Neural cell (in vitro differentiated cells): ENCODE measurements around the gene NLGN4Y.

Source experiments
- EP300 ChIP-seq: fragments of 450-650 bp; conservative IDR thresholded peaks from 2 replicates; pipeline ENCODE4 v1.6.1; 2014; ENCODE audit warnings: antibody characterized with exemption, mild to moderate bottlenecking, moderate library complexity; ENCODE audit not compliant: poor library complexity, severe bottlenecking
- EZH2 ChIP-seq: fragments of 200-600, 300-800 bp; shearing (Covaris generic), sonication (generic); IDR thresholded peaks from 2 replicates; pipeline ENCODE4 v1.6.1; 2014; ENCODE audit warnings: antibody characterized with exemption, low read length, borderline replicate concordance, mild to moderate bottlenecking; ENCODE audit not compliant: insufficient read depth, poor library complexity, severe bottlenecking
- POLR2AphosphoS5 ChIP-seq: IDR thresholded peaks from 2 replicates; pipeline ENCODE4 v1.6.1; 2012
- RAD21 ChIP-seq: fragments of 450-650 bp; conservative IDR thresholded peaks from 2 replicates; pipeline ENCODE4 v1.6.1; 2014; ENCODE audit warnings: antibody characterized with exemption, mild to moderate bottlenecking, moderate library complexity
- SMC3 ChIP-seq: fragments of 450-650 bp; conservative IDR thresholded peaks from 2 replicates; pipeline ENCODE4 v1.6.1; 2014; ENCODE audit warnings: antibody characterized with exemption, mild to moderate bottlenecking, moderate library complexity; ENCODE audit not compliant: poor library complexity
- TAF1 ChIP-seq: IDR thresholded peaks from 2 replicates; pipeline ENCODE4 v1.6.1; 2012; ENCODE audit warnings: low read depth
- TF ChIP-seq, protein P1 (sequence below): fragments of 450-650 bp; IDR thresholded peaks from 2 replicates; pipeline ENCODE4 v1.5.1; 2014; ENCODE audit warnings: antibody characterized with exemption, mild to moderate bottlenecking, moderate library complexity; ENCODE audit not compliant: poor library complexity, severe bottlenecking
- TF ChIP-seq, protein P2 (sequence below): IDR thresholded peaks from 2 replicates; pipeline ENCODE4 v1.6.1; 2012; ENCODE audit warnings: borderline replicate concordance

DNA sequence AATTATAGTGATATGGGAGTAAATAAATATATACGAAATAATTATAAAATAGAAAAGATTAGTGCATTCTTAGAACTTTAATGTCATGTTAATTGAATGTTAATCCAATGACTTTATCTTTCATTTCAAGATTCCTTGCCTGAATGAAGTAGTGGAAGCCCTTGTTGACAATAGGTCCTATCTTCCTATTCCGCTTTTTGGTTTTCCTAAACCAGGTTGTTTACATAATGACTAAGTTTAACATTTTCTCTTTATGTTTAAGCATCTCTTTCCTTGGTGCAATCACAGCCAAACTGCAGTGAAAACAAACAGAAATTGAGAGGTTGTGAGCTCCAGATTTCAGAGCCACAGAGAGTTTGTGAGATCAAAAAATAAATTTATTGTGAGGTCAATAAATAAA, 109.4 kb downstream of the NLGN4Y start:
- TF ChIP-seq POLR2AphosphoS5 (no peak), EZH2 (no peak), RAD21 (no peak), SMC3 (no peak), EP300 (no peak), TAF1 (no peak)
- TF ChIP-seq, protein P1, sequence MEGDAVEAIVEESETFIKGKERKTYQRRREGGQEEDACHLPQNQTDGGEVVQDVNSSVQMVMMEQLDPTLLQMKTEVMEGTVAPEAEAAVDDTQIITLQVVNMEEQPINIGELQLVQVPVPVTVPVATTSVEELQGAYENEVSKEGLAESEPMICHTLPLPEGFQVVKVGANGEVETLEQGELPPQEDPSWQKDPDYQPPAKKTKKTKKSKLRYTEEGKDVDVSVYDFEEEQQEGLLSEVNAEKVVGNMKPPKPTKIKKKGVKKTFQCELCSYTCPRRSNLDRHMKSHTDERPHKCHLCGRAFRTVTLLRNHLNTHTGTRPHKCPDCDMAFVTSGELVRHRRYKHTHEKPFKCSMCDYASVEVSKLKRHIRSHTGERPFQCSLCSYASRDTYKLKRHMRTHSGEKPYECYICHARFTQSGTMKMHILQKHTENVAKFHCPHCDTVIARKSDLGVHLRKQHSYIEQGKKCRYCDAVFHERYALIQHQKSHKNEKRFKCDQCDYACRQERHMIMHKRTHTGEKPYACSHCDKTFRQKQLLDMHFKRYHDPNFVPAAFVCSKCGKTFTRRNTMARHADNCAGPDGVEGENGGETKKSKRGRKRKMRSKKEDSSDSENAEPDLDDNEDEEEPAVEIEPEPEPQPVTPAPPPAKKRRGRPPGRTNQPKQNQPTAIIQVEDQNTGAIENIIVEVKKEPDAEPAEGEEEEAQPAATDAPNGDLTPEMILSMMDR, result no peak
- TF ChIP-seq, protein P2, sequence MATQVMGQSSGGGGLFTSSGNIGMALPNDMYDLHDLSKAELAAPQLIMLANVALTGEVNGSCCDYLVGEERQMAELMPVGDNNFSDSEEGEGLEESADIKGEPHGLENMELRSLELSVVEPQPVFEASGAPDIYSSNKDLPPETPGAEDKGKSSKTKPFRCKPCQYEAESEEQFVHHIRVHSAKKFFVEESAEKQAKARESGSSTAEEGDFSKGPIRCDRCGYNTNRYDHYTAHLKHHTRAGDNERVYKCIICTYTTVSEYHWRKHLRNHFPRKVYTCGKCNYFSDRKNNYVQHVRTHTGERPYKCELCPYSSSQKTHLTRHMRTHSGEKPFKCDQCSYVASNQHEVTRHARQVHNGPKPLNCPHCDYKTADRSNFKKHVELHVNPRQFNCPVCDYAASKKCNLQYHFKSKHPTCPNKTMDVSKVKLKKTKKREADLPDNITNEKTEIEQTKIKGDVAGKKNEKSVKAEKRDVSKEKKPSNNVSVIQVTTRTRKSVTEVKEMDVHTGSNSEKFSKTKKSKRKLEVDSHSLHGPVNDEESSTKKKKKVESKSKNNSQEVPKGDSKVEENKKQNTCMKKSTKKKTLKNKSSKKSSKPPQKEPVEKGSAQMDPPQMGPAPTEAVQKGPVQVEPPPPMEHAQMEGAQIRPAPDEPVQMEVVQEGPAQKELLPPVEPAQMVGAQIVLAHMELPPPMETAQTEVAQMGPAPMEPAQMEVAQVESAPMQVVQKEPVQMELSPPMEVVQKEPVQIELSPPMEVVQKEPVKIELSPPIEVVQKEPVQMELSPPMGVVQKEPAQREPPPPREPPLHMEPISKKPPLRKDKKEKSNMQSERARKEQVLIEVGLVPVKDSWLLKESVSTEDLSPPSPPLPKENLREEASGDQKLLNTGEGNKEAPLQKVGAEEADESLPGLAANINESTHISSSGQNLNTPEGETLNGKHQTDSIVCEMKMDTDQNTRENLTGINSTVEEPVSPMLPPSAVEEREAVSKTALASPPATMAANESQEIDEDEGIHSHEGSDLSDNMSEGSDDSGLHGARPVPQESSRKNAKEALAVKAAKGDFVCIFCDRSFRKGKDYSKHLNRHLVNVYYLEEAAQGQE, result no peak
